NCI-H2081 treated with DMSO at 0.1 percent for 48 hours (cell line): ENCODE data around the gene QRICH2.
"Not testable (repeated sequence)": the region's sequence is repeated elsewhere in the genome, so short reads cannot be mapped to it uniquely, and the experiment has no call there.

Experiments used
- DNase-seq: peaks from one replicate; lab custom pipeline; 2025; lab: John Stamatoyannopoulos, UW

QRICH2 gene

DNA sequence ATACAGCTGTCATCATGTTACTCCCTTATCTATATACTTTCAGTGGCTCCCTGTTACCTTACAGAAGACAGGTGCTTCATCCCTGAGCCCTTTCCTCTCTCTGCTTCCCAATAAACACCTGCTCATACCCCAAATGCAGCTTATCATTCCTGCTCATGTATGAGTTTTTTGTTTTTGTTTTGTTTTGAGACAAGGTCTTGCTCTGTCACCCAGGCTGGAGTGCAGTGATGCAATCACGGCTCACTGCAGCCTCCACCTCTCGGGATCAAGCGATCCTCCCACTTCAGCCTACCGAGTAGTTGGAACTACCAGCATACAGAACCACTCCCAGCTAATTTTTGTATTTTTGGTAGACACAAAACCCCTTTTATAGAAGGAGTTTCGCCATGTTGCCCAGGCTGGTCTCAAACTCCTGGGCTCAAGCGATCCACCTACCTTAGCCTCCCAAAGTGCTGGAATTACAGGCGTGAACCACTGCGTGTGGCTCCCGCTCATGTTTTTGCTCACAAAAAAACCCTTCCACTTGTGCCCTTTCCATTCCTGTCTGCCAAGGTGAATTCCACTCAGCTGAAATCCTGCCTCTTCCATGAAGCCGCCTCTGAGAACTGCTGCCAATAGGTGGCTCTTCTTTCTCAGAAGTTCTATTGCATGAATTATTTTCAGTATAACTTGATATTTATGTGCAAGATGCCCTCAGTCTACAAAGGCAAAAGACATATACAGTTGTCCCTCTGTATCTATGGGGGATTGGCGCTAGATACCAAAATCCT, 59.9 kb downstream of the QRICH2 start:
- no peak for DNase-seq

DNA sequence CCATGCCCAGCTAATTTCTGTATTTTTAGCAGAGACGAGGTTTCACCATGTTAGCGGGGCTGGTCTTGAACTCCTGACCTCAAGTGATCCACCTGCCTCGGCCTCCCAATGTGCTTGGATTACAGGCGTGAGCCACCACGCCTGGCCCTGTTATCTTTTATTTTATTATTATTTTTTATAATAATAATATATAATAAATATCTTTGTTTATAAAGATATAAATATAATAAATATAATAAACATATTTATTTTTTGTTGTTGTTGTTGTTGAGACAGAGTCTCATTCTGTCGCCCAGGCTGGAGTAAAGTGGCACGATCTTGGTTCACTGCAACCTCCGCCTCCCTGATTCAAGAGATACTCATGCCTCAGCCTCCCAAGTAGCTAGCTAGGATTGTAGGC, 60.8 kb downstream of the QRICH2 start:
- no peak for DNase-seq

DNA sequence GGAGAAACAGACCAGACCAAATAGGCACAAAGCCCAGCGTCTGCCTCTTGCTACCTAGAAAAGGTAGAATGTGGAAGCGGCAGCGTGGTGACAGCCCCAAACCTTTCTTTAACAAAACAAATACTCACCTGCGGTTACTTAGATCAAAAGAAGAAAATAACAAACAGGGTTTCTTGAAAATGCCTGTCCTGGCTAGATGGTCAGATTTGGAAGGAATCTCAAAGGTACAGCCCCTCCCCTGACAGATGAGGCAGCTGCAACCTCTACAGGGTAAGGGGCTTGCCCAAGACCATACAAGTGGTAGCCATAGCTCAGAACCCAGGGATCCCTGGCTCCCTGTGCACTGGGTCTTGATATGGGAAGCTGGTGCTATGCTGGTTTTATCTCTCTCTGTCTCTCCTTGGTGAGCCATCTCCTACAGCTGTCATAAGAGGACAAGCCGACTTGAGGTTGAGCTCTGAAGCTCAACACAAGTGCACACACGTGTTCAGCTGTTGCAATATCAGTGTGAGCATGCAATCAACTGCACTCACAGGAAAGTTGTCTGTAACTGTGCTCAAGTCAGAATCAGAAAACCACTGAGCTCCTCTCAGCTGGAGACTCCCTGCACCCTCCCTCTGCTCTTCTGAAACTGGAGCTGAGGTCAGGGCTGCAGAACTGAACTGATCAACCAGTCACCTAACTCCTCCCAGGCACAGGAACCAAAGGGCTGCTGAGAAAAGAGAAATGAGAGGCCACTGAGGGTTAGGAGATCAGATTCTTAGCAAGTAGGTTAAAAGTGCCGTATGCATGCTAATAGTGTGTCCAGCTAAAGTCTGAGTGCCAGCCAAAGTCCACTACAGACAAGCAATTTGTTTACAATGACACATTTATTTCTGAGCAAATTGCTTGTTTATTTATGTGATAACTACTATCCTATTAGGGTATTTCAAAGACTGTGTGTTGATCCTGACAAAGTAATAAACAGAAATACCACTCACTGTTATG, 61.7 kb downstream of the QRICH2 start:
- no peak for DNase-seq

DNA sequence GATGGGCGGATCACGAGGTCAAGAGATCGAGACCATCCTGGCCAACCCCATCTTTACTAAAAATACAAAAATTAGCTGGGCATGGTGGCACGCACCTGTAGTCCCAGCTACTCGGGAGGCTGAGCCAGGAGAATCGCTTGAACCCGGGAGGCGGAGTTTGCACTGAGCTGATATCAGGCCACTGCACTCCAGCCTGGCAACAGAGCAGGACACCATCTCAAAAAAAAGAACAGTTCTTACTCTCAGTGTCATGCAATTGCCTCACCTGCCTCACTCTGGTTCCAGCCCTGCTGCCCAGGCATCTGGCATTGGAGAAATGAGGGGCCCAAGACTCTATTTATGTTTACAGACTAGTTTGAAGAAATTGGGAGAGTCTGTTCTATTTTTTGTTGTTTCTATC, 63.4 kb downstream of the QRICH2 start:
- DNase-seq = not testable (repeated sequence)

DNA sequence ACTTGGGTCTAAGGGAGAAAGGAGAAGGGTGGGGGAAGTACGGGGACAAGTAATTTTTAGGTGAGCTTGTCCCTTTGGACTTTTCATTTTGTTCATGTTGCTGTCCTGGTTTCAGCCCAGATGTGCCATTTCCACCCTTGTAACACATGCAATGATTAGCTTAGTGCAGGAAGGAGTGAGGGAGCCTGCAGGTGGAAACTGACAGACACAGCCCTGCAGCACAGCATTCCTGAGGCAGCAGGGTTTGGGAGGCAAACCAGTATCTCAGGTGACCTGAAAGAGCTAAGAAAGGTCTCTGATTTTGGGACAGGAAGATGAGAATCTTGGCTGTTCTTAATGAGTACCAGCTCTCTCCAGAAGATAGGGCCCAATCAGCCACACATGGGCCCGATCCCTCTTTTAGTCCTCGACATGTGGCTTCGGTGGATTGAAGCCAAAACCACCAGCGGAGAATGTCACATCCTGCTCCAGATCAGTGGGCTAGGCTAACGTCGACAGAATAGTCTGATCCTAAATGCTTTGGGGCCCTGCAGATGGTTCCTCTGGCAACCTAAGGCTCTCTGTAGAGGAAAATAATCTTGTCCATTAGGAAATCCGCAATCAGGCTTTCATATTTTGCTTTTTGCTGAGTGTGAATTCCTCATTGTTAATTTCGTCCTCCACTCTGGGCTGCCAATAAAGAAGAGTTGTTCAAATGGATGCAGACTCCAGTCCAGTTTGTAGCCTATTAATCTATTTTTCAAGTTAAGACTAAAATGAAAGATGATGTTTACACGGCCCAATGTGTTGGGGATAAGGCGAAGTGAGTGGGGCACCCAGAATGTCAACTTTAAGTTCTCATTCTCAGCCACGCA, 64.0 kb downstream of the QRICH2 start:
- DNase-seq = no peak

DNA sequence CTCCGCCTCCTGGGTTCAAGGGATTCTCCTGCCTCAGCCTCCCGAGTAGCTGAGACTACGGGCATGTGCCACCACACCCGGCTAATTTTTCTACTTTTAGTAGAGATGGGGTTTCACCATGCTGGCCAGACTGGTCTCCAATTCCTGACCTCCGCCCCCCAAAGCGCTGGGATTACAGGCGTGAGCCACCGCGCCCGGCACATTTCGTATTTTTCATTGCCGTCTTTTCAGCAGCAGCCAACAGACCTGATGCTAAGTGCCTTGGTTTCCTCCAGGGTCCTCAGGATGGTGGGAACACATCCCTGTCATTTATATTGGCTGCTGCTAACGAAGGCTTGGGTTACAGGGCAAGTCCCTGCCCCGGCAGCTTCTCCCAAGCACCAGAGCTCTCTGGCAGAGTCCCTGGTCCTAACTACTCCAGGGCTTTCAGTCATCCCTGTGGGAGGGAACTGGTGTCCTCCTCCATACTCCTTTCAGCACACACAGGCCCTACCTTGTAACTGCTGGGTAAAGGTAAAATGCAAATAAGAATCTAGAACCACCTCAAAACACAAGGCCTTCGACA, 66.3 kb downstream of the QRICH2 start:
- no peak for DNase-seq

DNA sequence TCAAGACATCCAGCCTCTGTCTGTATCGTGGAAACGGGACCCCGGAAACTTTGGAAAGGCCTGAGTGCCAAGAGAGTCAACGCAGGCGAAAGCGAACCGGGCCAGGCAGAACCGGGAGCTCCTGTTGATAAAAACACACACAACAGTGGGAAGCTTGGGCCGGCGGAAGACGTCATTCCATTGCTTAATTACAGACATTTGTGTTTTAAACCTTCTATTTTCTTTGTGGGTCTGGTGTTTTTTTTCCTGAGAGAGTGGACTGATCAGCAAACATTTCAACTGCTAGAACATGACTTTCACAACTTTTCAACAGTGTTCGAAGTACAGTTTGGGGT, 66.9 kb downstream of the QRICH2 start:
- no peak for DNase-seq

GRCh38 chr17:76240461-76241203, 67.4 kb downstream of the QRICH2 start, which contains the start of gene RNF157:
TSS of gene RNF157 (minus strand) at chr17:76240493. CDS start at chr17:76240240, 253 bp downstream.
- DNase-seq = no peak

DNA sequence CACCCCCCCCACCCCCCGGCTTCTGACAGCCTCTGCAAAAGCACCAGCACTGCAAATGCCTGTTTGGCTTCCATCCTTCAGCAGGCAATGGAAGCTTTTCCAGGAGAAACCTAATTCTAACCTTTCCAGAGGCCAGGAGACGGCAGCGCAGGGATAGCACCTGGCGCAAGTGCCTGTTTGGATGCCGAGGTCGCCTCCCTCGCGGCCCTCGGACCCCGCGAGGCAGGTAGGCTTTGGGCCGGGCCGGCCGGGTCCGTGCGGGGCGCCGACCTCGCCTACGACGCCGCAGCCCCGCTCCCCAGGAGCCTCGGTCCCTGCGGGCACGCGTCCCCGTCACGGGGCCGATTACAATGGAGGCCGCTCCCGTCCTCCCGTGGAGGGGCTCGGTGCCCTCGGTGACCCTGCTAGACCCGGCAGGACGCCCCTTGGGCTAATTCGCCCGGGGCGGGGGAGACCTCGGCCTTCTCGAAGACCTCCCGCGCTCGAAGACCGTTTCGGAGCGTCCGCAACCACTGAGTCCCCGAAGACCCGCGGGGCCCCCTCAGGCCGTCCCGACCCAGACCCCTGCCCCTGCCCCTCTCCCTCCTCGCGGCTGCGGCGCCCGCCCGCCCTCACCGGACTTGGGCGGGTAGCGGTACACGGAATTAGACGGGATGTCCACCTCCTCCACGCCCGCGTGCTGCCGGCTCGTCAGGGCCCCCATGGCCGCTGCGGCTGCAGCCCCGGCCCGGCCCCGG, 68.4 kb downstream of the QRICH2 start:
- DNase-seq = no peak

GRCh38 chr17:76238847-76239537, 69.1 kb downstream of the QRICH2 start:
- DNase-seq = no peak

GRCh38 chr17:76237859-76238313, 70.2 kb downstream of the QRICH2 start:
- no peak for DNase-seq

- no peak for DNase-seq
Measured at GRCh38 chr17:76236603-76237002, 71.5 kb downstream of the QRICH2 start.

DNA sequence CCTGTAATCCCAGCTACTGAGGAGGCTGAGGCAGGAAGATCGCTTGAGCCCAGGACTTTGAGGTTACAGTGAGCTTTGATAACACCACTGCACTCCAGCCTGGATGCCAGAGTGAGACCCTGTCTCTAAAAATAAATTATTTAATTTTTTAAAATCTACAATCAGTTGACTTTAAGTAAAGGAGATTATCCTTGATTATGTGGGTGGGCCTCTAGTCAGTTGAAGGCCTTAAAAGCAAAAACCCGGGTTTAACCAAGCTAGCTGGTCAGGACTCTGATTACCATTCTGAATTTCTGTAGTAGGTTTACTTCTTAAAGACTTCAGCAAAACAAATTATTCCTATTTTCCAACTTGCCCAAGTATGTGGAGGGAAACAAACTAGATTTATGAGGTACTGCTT, 72.2 kb downstream of the QRICH2 start:
- DNase-seq = no peak

- no peak for DNase-seq
Measured at GRCh38 chr17:76234354-76234679, 73.8 kb downstream of the QRICH2 start.

- DNase-seq = no peak
Measured at GRCh38 chr17:76233588-76234353, 74.3 kb downstream of the QRICH2 start.

DNA sequence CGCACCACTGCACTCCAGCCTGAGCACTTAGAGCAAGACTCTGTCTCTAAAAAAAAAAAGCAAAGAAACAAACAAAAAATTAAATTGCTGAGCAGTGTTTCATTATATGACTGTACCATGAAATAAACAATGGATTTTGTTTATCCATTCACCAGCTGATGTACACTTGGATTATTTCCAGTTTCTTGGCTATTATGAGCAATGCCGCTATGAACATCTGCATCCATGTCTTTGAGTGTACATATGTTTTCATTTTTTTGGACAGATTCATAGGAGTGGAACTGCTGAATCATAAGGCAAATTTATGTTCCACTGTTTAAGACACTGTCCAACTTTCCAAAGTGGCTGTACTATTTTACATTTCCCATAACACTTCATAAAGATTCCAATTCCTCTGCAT, 75.7 kb downstream of the QRICH2 start:
- no peak for DNase-seq

- DNase-seq = not testable (repeated sequence)
Measured at GRCh38 chr17:76226749-76227148, 81.3 kb downstream of the QRICH2 start.

DNA sequence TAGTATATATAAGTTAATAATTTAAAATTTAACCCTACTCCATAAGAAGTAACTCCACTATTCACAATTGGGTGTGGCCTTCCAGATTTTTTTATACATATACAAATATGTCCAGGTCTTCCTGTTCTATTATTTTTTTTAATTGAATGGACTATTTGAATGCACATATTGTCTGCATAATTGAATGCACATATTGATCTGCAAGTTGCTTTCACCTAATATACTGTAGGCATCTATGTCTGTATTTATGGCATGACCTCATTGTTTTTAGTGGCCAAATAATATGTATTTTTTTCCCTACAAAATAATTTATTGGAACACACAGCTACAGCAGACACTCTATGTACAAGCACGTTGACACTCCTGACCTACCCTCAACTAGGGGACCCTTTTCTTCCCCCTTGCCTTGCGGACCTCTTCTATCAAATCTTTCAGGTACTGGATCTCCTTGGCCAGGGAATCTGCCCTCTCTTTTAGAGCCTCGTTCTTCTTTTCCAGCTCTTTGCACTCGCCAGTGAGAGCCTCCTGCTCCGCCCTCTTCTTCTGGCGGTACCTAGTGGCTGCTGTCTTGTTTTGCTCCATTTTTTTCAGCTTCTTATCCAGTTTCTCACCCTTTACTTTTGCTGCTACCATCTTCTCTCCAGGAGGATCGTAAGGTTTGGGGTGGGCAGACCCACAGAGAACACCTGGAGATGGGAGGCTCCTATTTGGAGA, 82.5 kb downstream of the QRICH2 start:
- DNase-seq = not testable (repeated sequence)
